NK-92 (cell line): Measurements from ENCODE around the gene MAPK8IP1.

ENCODE experiments used
- DNase-seq: peaks from one replicate; lab custom pipeline; 2025; ENCODE audit not compliant: unreplicated experiment; lab: John Stamatoyannopoulos, UW

Gene MAPK8IP1

GRCh38 chr11:45924036-45924915 lies 38.8 kb downstream of the MAPK8IP1 start:
- no peak for DNase-seq

- no peak for DNase-seq
These were observed 39.5 kb downstream of the MAPK8IP1 start for GRCh38 chr11:45924927-45925326.

GRCh38 chr11:45925550-45925949 lies 40.1 kb downstream of the MAPK8IP1 start:
- DNase-seq, result no peak

- no peak for DNase-seq
These were observed 40.5 kb downstream of the MAPK8IP1 start for GRCh38 chr11:45926001-45926401.

- DNase-seq, result no peak
These were observed 41.3 kb downstream of the MAPK8IP1 start for GRCh38 chr11:45926536-45927331.

GRCh38 chr11:45927332-45927683 lies 41.9 kb downstream of the MAPK8IP1 start:
- DNase-seq, result no peak

- no peak for DNase-seq
These were observed 42.4 kb downstream of the MAPK8IP1 start for GRCh38 chr11:45927684-45928413.

GRCh38 chr11:45928535-45929215 lies 43.2 kb downstream of the MAPK8IP1 start:
- DNase-seq, result no peak

GRCh38 chr11:45929486-45930030 lies 44.1 kb downstream of the MAPK8IP1 start:
- no peak for DNase-seq

- no peak for DNase-seq
These were observed 44.8 kb downstream of the MAPK8IP1 start for GRCh38 chr11:45930031-45930794.

GRCh38 chr11:45930951-45931570 lies 45.6 kb downstream of the MAPK8IP1 start:
- DNase-seq, result no peak

- DNase-seq, result no peak
These were observed 46.3 kb downstream of the MAPK8IP1 start for GRCh38 chr11:45931739-45932138.

- no peak for DNase-seq
These were observed 46.8 kb downstream of the MAPK8IP1 start for GRCh38 chr11:45932217-45932616.

GRCh38 chr11:45933131-45933831 lies 47.8 kb downstream of the MAPK8IP1 start:
- no peak for DNase-seq

- no peak for DNase-seq
These were observed 48.6 kb downstream of the MAPK8IP1 start for GRCh38 chr11:45933846-45934579.

GRCh38 chr11:45934580-45935318 lies 49.3 kb downstream of the MAPK8IP1 start:
- no peak for DNase-seq

- no peak for DNase-seq
These were observed 50.1 kb downstream of the MAPK8IP1 start for GRCh38 chr11:45935349-45936064.
